ENCODE data around the gene JPT2.

- no peak for TF ChIP-seq CTCF (IDR thresholded peaks at IDR 0.05; ENCODE audit: insufficient read depth, low read length, poor library complexity, severe bottlenecking)
- no peak for TF ChIP-seq EZH2phosphoT487 (conservative IDR thresholded peaks at IDR 0.05; ENCODE audit: low read length)
These were observed 46.8 kb upstream of the JPT2 start for GRCh38 chr16:1631230-1631629.

All from SU-DHL-6 (cell line).